Tongue (tissue), 2 donors: ENCODE data around the gene FRAS1. TPM values are rescaled to one million over a fixed set of nuclear protein-coding genes. Genes with fewer than 3 reads are reported as not detected.
"Not testable (repeated sequence)": the region's sequence is repeated elsewhere in the genome, so short reads cannot be mapped to it uniquely, and the experiment has no call there.

Experiments
- DNase-seq: peaks from one replicate; pipeline ENCODE4 v3.0.0-alpha.2; 2015
- total RNA-seq: library from RNA; depleted of rRNA; stranded (reverse); fragments of >200 nt; gene quantifications from one replicate; pipeline ENCODE4 v1.2.3, GENCODE V29; 2014

Gene FRAS1
- total RNA-seq, 1 donor from 2014 or later, result 46.9 TPM

GRCh38 chr4:78167510-78167909 is 110.4 kb downstream of the FRAS1 start:
- DNase-seq, result no peak

DNA sequence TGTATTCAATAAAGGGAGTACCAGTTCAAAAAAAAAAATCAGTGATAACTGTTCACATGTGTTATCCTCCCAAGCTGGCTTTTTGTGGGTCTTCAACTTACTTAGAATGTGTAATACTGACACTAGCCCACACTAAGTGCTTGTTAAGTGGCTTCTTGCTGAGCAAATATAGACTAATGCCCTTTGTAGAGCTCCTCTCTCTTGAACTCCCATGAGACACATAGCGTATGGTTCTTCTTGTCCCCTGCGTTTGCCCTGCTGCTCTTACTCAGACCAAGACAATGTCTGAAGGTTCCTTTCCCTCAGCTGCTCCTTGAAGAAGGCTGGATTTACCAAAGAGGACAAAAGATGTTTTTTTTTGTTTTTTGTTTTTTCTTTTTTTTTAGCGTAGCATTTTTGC is 110.9 kb downstream of the FRAS1 start:
- DNase-seq, result no peak

DNA sequence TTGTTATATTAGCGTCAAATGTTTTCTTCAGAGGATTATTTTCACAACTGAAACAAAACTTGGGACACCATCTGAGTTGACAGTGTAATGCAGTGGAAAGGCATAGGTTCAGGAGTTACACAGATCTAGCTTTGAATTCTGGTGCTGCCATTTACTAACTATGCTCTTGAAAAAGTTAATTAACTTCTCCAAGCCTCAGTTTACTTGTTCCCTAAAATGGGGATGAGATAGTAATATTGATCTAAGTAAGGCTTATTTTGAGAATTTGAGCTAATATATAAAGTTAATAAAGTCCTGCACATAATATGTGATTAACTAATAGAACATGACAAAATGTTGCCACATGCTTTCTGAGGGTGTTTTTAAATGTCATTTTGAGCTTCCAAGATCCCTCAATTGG is 112.6 kb downstream of the FRAS1 start:
- no peak for DNase-seq

GRCh38 chr4:78171482-78171881 is 114.4 kb downstream of the FRAS1 start:
- DNase-seq, result no peak

GRCh38 chr4:78174891-78175290 is 117.8 kb downstream of the FRAS1 start:
- DNase-seq, result no peak

GRCh38 chr4:78179196-78179595 is 122.1 kb downstream of the FRAS1 start:
- no peak for DNase-seq

- DNase-seq, result not testable (repeated sequence)
Measured at GRCh38 chr4:78181681-78182234, 124.6 kb downstream of the FRAS1 start.

DNA sequence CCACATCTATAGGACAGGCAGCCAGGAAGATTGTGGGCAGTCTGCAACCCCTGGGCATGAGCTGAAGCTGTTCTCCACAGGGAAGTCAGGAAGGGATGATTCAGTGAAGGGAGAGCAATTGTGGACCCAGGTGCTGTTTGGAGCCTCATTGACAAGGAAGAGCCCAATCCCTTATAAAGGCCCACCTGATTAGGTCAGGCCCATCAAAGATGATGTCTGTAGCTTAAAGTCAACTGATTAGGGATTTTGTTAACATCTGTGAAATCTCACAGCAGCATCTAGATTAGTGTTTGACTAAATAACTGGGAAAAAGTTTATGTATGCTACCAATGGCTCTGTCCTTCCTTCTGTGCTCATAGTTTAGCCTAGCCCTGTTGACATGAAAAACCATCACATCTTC is 127.5 kb downstream of the FRAS1 start:
- no peak for DNase-seq

GRCh38 chr4:78185117-78185516 is 128.0 kb downstream of the FRAS1 start:
- no peak for DNase-seq

DNA sequence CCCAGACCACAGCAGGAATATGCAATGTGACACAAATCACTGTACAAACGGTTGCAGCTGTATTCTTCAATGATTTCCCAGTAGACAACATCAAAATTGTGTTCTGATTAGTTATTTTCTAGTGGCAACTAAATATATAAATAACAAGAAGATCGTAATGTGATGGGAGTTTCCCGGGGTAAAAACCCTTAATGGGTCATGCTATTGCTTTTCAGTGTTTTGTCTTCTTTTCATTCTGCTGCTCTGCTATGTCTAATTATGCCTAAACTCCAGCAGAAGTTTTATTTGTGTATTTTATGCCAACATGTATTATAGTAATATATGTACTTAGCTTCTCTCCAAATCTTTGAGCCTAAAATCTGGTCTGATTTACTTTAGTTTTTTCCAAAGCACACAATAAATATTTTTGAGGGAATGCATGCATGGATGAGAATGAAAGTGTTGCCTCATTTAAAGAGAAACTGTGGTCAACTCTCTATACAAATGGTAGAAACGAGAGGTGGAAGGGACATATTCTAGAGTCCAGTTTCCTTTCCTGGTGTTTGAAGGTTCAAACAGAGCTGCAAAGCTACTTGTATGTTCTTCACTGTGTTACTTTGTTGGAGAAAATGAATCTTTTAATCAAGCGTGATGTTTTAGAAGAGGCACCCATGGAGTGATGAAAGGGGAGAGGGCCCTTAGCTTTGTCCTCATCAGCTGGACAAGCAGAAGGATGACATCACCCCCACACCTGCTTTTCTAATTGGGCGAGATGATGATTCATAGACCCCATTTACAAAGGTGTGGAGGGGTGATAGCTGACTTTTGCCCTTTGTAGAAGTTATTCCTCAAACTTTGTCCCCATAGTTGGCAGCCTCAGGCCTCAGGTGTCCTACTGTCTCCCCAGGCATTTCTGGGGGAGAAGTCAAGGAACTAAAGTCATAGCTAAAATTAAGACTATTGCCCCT is 129.7 kb downstream of the FRAS1 start:
- no peak for DNase-seq

GRCh38 chr4:78190068-78190467 is 132.9 kb downstream of the FRAS1 start:
- no peak for DNase-seq

GRCh38 chr4:78190595-78190994 is 133.5 kb downstream of the FRAS1 start:
- DNase-seq, result no peak

DNA sequence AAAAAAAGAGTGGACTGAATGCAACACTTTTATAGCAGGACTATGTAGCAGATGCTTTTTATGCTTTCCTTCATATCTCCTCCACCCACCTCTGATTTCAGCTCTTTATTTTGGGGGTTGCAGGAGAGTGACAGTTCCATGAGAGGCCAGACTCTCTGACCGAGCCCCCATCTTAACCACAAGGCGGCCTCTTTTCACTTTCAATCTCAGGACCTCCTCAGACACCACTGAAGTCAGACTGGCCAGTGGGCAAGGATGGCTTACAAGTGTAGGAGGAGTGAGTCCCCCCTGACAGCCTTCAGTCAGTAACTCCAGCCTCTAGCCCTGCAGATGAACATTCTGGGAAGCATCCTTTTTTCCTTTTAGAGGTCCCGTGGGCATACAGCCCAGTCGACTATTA is 140.8 kb downstream of the FRAS1 start:
- no peak for DNase-seq

DNA sequence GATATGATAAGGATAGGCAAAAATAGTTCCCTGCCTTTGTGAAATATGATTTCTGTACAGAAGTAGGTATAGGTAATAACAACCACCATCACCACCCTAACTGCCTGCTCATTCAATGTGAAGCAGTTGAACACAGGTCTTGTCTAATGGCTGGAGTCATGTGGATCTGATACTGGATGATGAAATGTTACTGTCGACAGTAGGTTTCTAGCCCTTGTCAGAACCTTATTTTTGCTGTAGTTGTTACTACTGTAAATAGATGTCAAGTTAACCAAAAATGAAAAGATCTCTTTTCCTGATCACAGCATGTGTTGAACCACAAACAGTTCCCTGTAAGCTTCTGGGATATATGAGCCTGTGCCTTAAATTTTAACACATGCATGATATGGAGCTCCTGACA is 142.9 kb downstream of the FRAS1 start:
- DNase-seq, result no peak

GRCh38 chr4:78200949-78201348 is 143.8 kb downstream of the FRAS1 start:
- no peak for DNase-seq

- DNase-seq, result no peak
Measured at GRCh38 chr4:78204176-78204575, 147.1 kb downstream of the FRAS1 start.

- DNase-seq, result peak; percentile 17
Measured at GRCh38 chr4:78205591-78205990, 148.5 kb downstream of the FRAS1 start.

DNA sequence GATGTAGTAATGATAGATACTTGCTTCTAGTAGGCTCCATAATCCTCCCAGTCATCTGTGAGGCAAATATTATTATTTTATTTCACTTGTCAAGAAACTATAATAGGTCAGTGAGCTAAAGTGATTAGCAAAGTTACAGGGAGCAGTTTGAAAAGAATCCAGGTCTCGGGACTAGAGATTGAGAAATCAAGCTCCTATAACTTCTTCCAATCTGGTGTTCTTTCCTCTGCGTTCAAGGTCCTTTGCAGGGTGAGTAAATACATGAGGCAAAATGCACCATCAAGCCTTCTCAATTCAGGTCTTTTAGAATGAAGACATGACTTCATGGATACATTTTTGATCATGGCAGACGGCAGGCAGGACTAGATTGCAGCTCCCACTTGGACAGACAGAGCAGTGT is 150.4 kb downstream of the FRAS1 start:
- no peak for DNase-seq

- DNase-seq, result no peak
Measured at GRCh38 chr4:78207951-78208350, 150.8 kb downstream of the FRAS1 start.

DNA sequence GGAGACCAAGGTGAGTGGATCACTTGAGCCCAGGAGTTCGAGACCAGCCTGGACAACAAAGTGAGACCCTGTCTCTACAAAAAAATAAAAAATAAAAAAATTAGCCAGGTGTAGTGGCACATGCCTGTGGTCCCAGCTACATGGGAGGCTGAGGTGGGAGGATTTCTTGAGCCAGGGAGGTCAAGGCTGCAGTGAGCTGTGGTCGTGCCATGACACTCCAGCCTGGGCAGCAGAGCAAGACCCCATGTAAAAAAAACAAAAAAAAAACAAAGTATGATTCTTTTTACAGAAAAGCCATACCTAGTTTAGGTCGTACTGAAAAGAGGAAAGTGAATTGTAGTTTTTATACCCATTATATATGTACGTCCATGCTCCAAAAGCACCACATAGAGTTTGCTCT is 151.8 kb downstream of the FRAS1 start:
- DNase-seq, result not testable (repeated sequence)

- no peak for DNase-seq
Measured at GRCh38 chr4:78210694-78211410, 153.7 kb downstream of the FRAS1 start.

GRCh38 chr4:78213218-78213617 is 156.1 kb downstream of the FRAS1 start:
- no peak for DNase-seq

DNA sequence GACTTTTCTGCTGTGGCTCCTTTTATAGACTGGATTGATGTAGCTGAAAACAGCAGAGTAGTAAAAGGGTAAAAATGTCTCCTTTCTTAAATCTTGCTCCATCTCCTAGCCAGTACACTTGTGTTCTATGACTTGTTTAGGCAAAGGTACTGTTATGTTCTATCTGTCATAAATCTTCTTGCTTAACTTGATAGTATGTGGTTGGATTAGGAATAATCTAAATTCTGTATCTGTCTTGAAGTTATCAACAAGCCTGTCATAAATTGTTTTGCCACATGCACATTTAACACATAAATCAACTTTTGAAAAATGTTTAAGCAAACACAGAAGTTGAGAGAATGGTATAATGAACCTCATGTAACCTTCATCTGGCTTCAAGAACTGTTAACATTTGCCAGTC is 157.0 kb downstream of the FRAS1 start:
- no peak for DNase-seq
